Stimulated activated CD8-positive, alpha-beta memory T cell treated with anti-CD3 and anti-CD28 coated beads, Interleukin-7, amount 100 ng/mL, for 24 hours (primary cell): ENCODE results near the gene NSUN4.

Experiments used
- DNase-seq: peaks from one replicate; pipeline ENCODE4 v3.0.0-alpha.2; 2020; ENCODE audit warnings: low read depth

NSUN4 gene

GRCh38 chr1:46407636-46408035 is 67.0 kb downstream of the NSUN4 start:
- no peak for DNase-seq

GRCh38 chr1:46408356-46409062 is 67.9 kb downstream of the NSUN4 start:
- no peak for DNase-seq

GRCh38 chr1:46409063-46409372 is 68.4 kb downstream of the NSUN4 start:
- no peak for DNase-seq

GRCh38 chr1:46410156-46411009 is 69.8 kb downstream of the NSUN4 start:
- no peak for DNase-seq

GRCh38 chr1:46411010-46411405 is 70.4 kb downstream of the NSUN4 start:
- no peak for DNase-seq
